BLaER1 (cell line): ENCODE results near the gene NRDC.

Source experiments
- H3K27ac ChIP-seq: shearing (Covaris generic); formaldehyde crosslinking; 2 replicates; pipeline ENCODE4 v1.8.1; 2022
- H3K27me3 ChIP-seq: shearing (Covaris generic); formaldehyde crosslinking; 2 replicates; pipeline ENCODE4 v1.8.1; 2022
- H3K36me3 ChIP-seq: shearing (Covaris generic); formaldehyde crosslinking; 2 replicates; pipeline ENCODE4 v1.8.1; 2022
- H3K4me1 ChIP-seq: shearing (Covaris generic); formaldehyde crosslinking; 2 replicates; pipeline ENCODE4 v1.8.1; 2022
- H3K4me2 ChIP-seq: shearing (Covaris generic); formaldehyde crosslinking; 2 replicates; pipeline ENCODE4 v1.8.1; 2022
- H3K4me3 ChIP-seq: shearing (Covaris generic); formaldehyde crosslinking; 2 replicates; pipeline ENCODE4 v1.8.1; 2022
- H3K9ac ChIP-seq: shearing (Covaris generic); formaldehyde crosslinking; 2 replicates; pipeline ENCODE4 v1.8.1; 2022
- H3K9me3 ChIP-seq: shearing (Covaris generic); formaldehyde crosslinking; 2 replicates; pipeline ENCODE4 v1.8.1; 2022
- H4K20me1 ChIP-seq: shearing (Covaris generic); formaldehyde crosslinking; 2 replicates; pipeline ENCODE4 v1.8.1; 2022
- Cebpa-rat ChIP-seq: shearing (Covaris generic); IDR thresholded peaks from 2 replicates; pipeline ENCODE4 v1.8.1; 2022

Gene NRDC

GRCh38 chr1:51750729-51751128, 127.8 kb downstream of the NRDC start:
- Histone ChIP-seq H3K9me3 (peaks cover 5% of the 10 kb centered on the region; the same call in 1 of the 2 replicates), H3K27me3 (no peaks in the 10 kb centered on the region)

GRCh38 chr1:51750218-51750617, 128.3 kb downstream of the NRDC start:
- no peak overlapping the region for H3K4me2 ChIP-seq
- peaks cover 7% of the 10 kb centered on the region; the same call in 1 of the 2 replicates for H4K20me1 ChIP-seq
- no peak for TF ChIP-seq Cebpa-rat
- no peak overlapping the region for H3K4me3 ChIP-seq
- H3K36me3 ChIP-seq: peaks cover 63% of the 10 kb centered on the region
- H3K9me3 ChIP-seq: peaks cover 5% of the 10 kb centered on the region; the same call in 1 of the 2 replicates
- H3K9ac ChIP-seq: no peak overlapping the region
- no peaks in the 10 kb centered on the region for H3K4me1 ChIP-seq
- no peak overlapping the region for H3K27ac ChIP-seq
- no peaks in the 10 kb centered on the region for H3K27me3 ChIP-seq

More at GRCh38 chr1:51750729-51751128, 127.8 kb downstream of the NRDC start:
- H3K27ac ChIP-seq: no peak overlapping the region
- no peak overlapping the region for H3K9ac ChIP-seq
- H3K36me3 ChIP-seq: peaks cover 68% of the 10 kb centered on the region
- no peak overlapping the region for H3K4me2 ChIP-seq
- no peak for TF ChIP-seq Cebpa-rat
- peaks cover 4% of the 10 kb centered on the region; the same call in 1 of the 2 replicates for H4K20me1 ChIP-seq
- H3K4me1 ChIP-seq: no peaks in the 10 kb centered on the region
- H3K4me3 ChIP-seq: no peak overlapping the region

- H3K27me3 ChIP-seq: no peaks in the 10 kb centered on the region
- no peak for TF ChIP-seq Cebpa-rat
Measured at GRCh38 chr1:51749151-51749550, 129.4 kb downstream of the NRDC start.

GRCh38 chr1:51745304-51745570, 133.3 kb downstream of the NRDC start:
- Histone ChIP-seq H3K9ac (no peak overlapping the region), H3K36me3 (peaks cover 26% of the 10 kb centered on the region), H3K4me1 (0 out of 2 replicates have a peak, but pooled peaks cover 4% of the 10 kb centered on the region), H3K4me3 (no peak overlapping the region), H3K9me3 (no peaks in the 10 kb centered on the region), H3K4me2 (no peak overlapping the region), H3K27ac (no peak overlapping the region), H3K27me3 (no peaks in the 10 kb centered on the region), H4K20me1 (peaks cover 33% of the 10 kb centered on the region)
- no peak for TF ChIP-seq Cebpa-rat

More at GRCh38 chr1:51749151-51749550, 129.4 kb downstream of the NRDC start:
- H3K4me3 ChIP-seq: no peak overlapping the region
- H3K36me3 ChIP-seq: peaks cover 56% of the 10 kb centered on the region
- H4K20me1 ChIP-seq: peaks cover 14% of the 10 kb centered on the region; the same call in 1 of the 2 replicates
- H3K27ac ChIP-seq: no peak overlapping the region
- H3K4me2 ChIP-seq: no peak overlapping the region
- peaks cover 5% of the 10 kb centered on the region; the same call in 1 of the 2 replicates for H3K9me3 ChIP-seq
- no peaks in the 10 kb centered on the region for H3K4me1 ChIP-seq
- no peak overlapping the region for H3K9ac ChIP-seq

GRCh38 chr1:51744506-51745303, 133.8 kb downstream of the NRDC start:
- Histone ChIP-seq H3K36me3 (peaks cover 26% of the 10 kb centered on the region), H4K20me1 (peaks cover 38% of the 10 kb centered on the region), H3K4me1 (0 out of 2 replicates have a peak, but pooled peaks cover 4% of the 10 kb centered on the region), H3K9ac (no peak overlapping the region), H3K9me3 (no peaks in the 10 kb centered on the region), H3K4me2 (no peak overlapping the region), H3K27ac (no peak overlapping the region), H3K4me3 (no peak overlapping the region), H3K27me3 (no peaks in the 10 kb centered on the region)
- no peak for TF ChIP-seq Cebpa-rat

- Histone ChIP-seq H3K4me3 (no peak overlapping the region), H3K4me1 (peaks cover 16% of the 10 kb centered on the region), H4K20me1 (peaks cover 73% of the 10 kb centered on the region), H3K9ac (no peak overlapping the region), H3K36me3 (peaks cover 9% of the 10 kb centered on the region; the same call in 1 of the 2 replicates), H3K27me3 (no peaks in the 10 kb centered on the region), H3K4me2 (no peak overlapping the region), H3K9me3 (no peaks in the 10 kb centered on the region), H3K27ac (no peak overlapping the region)
- TF ChIP-seq Cebpa-rat: no peak
Measured at GRCh38 chr1:51741121-51741681, 137.3 kb downstream of the NRDC start.

- Histone ChIP-seq H3K4me1 (peaks cover 16% of the 10 kb centered on the region), H3K27ac (no peak overlapping the region), H3K9ac (no peak overlapping the region), H3K36me3 (peaks cover 6% of the 10 kb centered on the region; the same call in 1 of the 2 replicates), H4K20me1 (peaks cover 74% of the 10 kb centered on the region), H3K9me3 (no peaks in the 10 kb centered on the region), H3K4me3 (no peak overlapping the region), H3K4me2 (no peak overlapping the region), H3K27me3 (no peaks in the 10 kb centered on the region)
- no peak for TF ChIP-seq Cebpa-rat
Measured at GRCh38 chr1:51740652-51741051, 137.9 kb downstream of the NRDC start.
